Upper lobe of left lung (tissue), 6 donors: ENCODE data around the gene TSHZ2. TPM values are rescaled to one million over a fixed set of nuclear protein-coding genes. Genes with fewer than 3 reads are reported as not detected.
A peak's percentile ranks its signal among the peaks of the same experiment; 100 is the strongest.

ENCODE experiments used
- ATAC-seq, 2 donors: fragments of 200-7000 bp; cut with Tn5 transposase; one replicate each; pipeline ENCODE4 v1.9.1; 2022; ENCODE audit warnings: mild to moderate bottlenecking in 2 of 2, moderate library complexity in 2 of 2; ENCODE audit not compliant: low FRiP score in 2 of 2
- DNase-seq, 2 donors: peaks; one replicate each; pipeline ENCODE4 v3.0.0-alpha.2; 2019 to 2020
- H3K27ac ChIP-seq, 4 donors: fragments of 200-600 bp; sonication (generic); one replicate each; pipeline ENCODE4 v1.5.1; 2016 to 2019
- H3K27me3 ChIP-seq, 4 donors: fragments of 200-600 bp; sonication (generic); one replicate each; pipeline ENCODE4 v1.5.1; 2017 to 2019
- H3K36me3 ChIP-seq, 4 donors: fragments of 200-600 bp; sonication (generic); one replicate each; pipeline ENCODE4 v1.5.1; 2016 to 2019
- H3K4me1 ChIP-seq, 4 donors: fragments of 200-600 bp; sonication (generic); one replicate each; pipeline ENCODE4 v1.5.1; 2018 to 2019
- H3K4me3 ChIP-seq, 4 donors: fragments of 200-600 bp; sonication (generic); one replicate each; pipeline ENCODE4 v1.5.1; 2017 to 2019; ENCODE audit warnings: mild to moderate bottlenecking in 2 of 4, moderate library complexity in 1 of 4
- H3K9me3 ChIP-seq, 4 donors: fragments of 200-600 bp; sonication (generic); one replicate each; pipeline ENCODE4 v1.5.1; 2018 to 2019
- EP300 ChIP-seq, 4 donors: sonication (generic); formaldehyde crosslinking; IDR thresholded peaks; one replicate each; pipeline ENCODE4 v1.5.1; 2017; ENCODE audit warnings: antibody characterized with exemption in 4 of 4, control low read depth in 2 of 4
- POLR2A ChIP-seq, 4 donors: fragments of 450-650 bp; IDR thresholded peaks; one replicate each; pipeline ENCODE4 v1.5.1; 2016 to 2017; ENCODE audit warnings: antibody characterized with exemption in 4 of 4, mild to moderate bottlenecking in 2 of 4
- POLR2AphosphoS5 ChIP-seq, 2 donors: sonication (generic); formaldehyde crosslinking; IDR thresholded peaks; one replicate each; pipeline ENCODE4 v1.5.1; 2017; ENCODE audit warnings: antibody characterized with exemption in 2 of 2
- WGBS, 2 donors: methylation state at CpG; one replicate each; pipeline ENCODE4 v1.1.5; 2017 to 2018; 5-methylcytosine and 5-hydroxymethylcytosine counted together
- total RNA-seq, 6 donors: library from RNA; depleted of rRNA in 4 of 6; stranded (reverse); fragments of >200 nt in 4 of 6; gene quantifications; one replicate each; pipeline versions ENCODE4 v1.1.0 to v1.2.1, GENCODE V29; 2016 to 2021
- TF ChIP-seq, protein P1 (sequence below), 6 experiments: fragments of 450-650 bp in 4 of 6; fragments of 200-600 bp in 2 of 6; sonication (generic) in 2 of 6; IDR thresholded peaks; one replicate each; pipeline ENCODE4 v1.5.1; 2016 to 2019; ENCODE audit warnings: antibody characterized with exemption in 6 of 6
- donor health status: DM: no; HTN: no; CAD: no; lungs with moderate emphysema.
- donor health status: DM: no; HTN: yes; CAD: no; lungs with severe emphysema.

The TSHZ2 gene
- total RNA-seq, 6 donors from 2014 or later, result 1.8 to 10.0 (median 3.2) TPM

DNA sequence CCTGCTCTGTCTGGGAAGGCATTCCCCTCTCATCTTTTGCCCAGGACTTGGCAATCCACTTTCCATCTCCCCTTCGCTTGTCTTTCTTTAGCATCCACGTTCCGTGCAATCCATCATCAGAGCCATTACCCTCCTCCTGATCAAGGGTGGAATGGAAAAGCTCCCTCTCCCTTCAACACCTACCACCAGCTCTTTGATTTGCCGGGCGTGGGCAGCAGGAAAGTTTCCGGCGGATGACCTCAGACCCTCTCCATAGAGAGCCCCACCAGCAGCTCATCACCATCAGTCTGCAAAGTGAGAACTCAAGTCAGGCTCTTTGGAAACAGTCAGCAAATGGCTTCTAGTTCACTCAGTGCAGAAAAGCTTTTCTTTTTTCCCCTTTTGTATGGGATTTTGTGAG lies 76.2 kb downstream of the TSHZ2 start:
- Histone ChIP-seq H3K27ac (no peak overlapping the region), H3K27me3 (no peaks in the 10 kb centered on the region), H3K4me3 (no peak overlapping the region), H3K9me3 (no peaks in the 10 kb centered on the region), H3K36me3 (no peaks in the 10 kb centered on the region), H3K4me1 (no peaks in the 10 kb centered on the region)
- ATAC-seq (peak in 1 of 2 donors; percentile 28), DNase-seq (no peak)
- TF ChIP-seq, protein P1, sequence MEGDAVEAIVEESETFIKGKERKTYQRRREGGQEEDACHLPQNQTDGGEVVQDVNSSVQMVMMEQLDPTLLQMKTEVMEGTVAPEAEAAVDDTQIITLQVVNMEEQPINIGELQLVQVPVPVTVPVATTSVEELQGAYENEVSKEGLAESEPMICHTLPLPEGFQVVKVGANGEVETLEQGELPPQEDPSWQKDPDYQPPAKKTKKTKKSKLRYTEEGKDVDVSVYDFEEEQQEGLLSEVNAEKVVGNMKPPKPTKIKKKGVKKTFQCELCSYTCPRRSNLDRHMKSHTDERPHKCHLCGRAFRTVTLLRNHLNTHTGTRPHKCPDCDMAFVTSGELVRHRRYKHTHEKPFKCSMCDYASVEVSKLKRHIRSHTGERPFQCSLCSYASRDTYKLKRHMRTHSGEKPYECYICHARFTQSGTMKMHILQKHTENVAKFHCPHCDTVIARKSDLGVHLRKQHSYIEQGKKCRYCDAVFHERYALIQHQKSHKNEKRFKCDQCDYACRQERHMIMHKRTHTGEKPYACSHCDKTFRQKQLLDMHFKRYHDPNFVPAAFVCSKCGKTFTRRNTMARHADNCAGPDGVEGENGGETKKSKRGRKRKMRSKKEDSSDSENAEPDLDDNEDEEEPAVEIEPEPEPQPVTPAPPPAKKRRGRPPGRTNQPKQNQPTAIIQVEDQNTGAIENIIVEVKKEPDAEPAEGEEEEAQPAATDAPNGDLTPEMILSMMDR (IDR thresholded peaks at IDR 0.05), result no peak
- TF ChIP-seq EP300 (IDR thresholded peaks at IDR 0.05), result no peak
- TF ChIP-seq POLR2AphosphoS5 (IDR thresholded peaks at IDR 0.05), result no peak
- TF ChIP-seq POLR2A (IDR thresholded peaks at IDR 0.05), result no peak
- WGBS, 2 donors, result 61 to 66% methylated on average over 7 of the region's 7 CpGs

DNA sequence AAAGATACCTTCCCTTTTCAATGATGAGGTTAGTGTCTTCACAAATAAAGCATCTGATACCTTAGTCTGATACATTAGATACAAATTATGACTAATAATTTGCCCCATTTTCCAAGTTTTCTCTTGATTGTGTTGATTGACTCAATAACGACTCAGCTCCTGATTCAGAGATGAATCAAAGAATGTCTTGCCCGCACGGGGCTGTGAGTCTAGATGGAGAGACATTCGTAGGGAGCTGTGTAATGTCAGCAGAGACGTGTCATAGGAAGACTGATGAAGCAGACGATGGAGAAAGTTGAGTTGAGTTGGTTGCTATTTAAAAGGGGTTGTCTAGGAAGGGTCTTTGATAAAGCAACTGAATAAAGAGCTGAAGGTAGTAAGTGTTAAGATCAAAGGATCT lies 78.2 kb downstream of the TSHZ2 start:
- ATAC-seq, result no peak
- 75 to 87% methylated on average over 6 of the region's 6 CpGs for WGBS, 2 donors
- Histone ChIP-seq H3K4me3 (no peak overlapping the region), H3K36me3 (no peaks in the 10 kb centered on the region), H3K27me3 (no peaks in the 10 kb centered on the region), H3K4me1 (no peaks in the 10 kb centered on the region), H3K9me3 (no peaks in the 10 kb centered on the region), H3K27ac (no peak overlapping the region)
- TF ChIP-seq POLR2AphosphoS5 (IDR thresholded peaks at IDR 0.05) (no peak), EP300 (IDR thresholded peaks at IDR 0.05) (no peak), POLR2A (IDR thresholded peaks at IDR 0.05) (no peak)
- TF ChIP-seq, protein P1 (IDR thresholded peaks at IDR 0.05), result no peak
- DNase-seq, result no peak

DNA sequence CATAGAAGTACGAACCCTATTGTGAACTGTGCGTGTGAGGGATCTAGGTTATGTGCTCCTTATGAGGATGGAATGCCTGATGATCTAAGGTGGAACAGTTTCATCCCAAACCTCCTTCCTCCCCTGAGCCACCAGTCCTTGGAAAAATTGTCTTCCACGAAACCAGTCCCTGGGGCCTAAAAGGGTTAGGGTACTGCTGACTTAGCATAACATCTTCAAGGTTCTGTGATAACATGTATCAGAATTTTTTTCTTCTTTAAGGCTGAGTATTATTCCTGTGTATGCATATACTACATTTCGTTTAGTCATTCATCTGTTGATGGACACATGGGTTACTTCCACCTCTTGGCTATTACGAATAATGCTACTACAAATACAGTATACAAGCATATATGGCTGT lies 80.2 kb downstream of the TSHZ2 start:
- WGBS, 2 donors, result 89 to 95% methylated on average over 5 of the region's 5 CpGs
- H3K27ac ChIP-seq, result no peak overlapping the region
- ATAC-seq, result no peak
- H3K4me3 ChIP-seq, result no peak overlapping the region
- no peaks in the 10 kb centered on the region for H3K36me3 ChIP-seq
- H3K27me3 ChIP-seq, result no peaks in the 10 kb centered on the region
- H3K4me1 ChIP-seq, result no peaks in the 10 kb centered on the region
- no peak for DNase-seq
- no peak for TF ChIP-seq EP300 (IDR thresholded peaks at IDR 0.05)
- TF ChIP-seq POLR2AphosphoS5 (IDR thresholded peaks at IDR 0.05), result no peak
- no peak for TF ChIP-seq POLR2A (IDR thresholded peaks at IDR 0.05)
- TF ChIP-seq, protein P1 (IDR thresholded peaks at IDR 0.05), result no peak
- no peaks in the 10 kb centered on the region for H3K9me3 ChIP-seq

DNA sequence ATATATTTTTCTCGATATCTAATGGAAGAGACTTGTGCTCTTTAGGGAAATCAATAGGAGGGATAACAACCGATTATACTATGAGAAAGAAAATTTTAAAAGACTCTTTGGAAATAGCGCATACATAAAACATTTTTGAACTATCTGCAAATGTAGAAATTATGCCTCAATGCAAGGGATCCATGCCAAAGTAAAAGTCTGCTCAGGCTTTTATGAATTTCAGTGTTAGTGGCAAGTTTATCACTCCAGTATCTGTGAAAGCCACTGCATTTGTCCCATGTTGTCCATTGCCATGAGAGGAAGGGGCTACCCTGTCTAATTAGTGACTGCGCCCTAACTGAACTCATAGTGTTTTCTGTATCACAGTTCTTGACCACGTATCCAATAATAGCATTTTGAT lies 81.4 kb downstream of the TSHZ2 start:
- Histone ChIP-seq H3K36me3 (no peaks in the 10 kb centered on the region), H3K27me3 (no peaks in the 10 kb centered on the region), H3K27ac (no peak overlapping the region), H3K9me3 (no peaks in the 10 kb centered on the region), H3K4me1 (no peaks in the 10 kb centered on the region), H3K4me3 (no peak overlapping the region)
- DNase-seq (no peak), ATAC-seq (no peak)
- WGBS, 2 donors, result 90 to 94% methylated on average over 5 of the region's 5 CpGs
- TF ChIP-seq EP300 (IDR thresholded peaks at IDR 0.05), result no peak
- TF ChIP-seq, protein P1 (IDR thresholded peaks at IDR 0.05), result no peak
- TF ChIP-seq POLR2AphosphoS5 (IDR thresholded peaks at IDR 0.05), result no peak
- no peak for TF ChIP-seq POLR2A (IDR thresholded peaks at IDR 0.05)

DNA sequence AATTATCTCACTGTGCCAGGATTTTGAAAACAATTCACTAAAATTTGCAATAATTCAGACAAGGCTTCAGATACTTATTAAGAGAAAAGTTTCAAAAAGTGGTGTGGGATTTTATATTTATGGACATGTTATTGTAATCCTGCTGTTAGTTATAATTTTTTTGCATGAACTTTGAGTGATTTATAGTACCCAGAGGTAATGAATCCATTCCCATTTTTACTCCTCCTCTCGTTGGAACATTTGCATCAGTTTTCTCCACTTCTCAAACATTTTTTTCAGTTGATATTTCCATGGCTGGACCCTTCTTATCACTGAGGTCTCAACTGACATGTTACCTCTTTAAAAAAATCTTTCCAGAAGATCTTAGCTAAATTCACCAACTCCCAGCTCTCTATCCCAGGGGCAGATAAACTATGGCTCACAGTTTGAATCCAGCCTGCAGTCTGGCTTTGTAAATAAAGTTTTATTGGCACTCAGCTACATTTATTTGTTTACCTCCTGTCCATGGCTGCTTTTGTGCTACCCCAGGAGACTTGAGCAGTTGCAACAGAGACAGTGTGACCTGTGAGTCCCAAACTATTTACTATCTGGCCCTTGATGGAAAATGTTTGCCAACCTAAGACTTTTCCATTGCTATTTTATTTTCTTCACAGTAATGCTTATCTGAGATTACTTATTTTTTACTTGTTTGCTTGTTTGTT lies 83.4 kb downstream of the TSHZ2 start:
- 56 to 86% methylated on average over 1 of the region's 1 CpG for WGBS, 2 donors

More for the DNA sequence above, 83.4 kb downstream of the TSHZ2 start:
- H3K4me1 ChIP-seq, result no peaks in the 10 kb centered on the region
- ATAC-seq (no peak), DNase-seq (no peak)
- H3K4me3 ChIP-seq, result no peak overlapping the region
- H3K27me3 ChIP-seq, result no peaks in the 10 kb centered on the region
- TF ChIP-seq, protein P1 (IDR thresholded peaks at IDR 0.05), result no peak
- TF ChIP-seq POLR2A (IDR thresholded peaks at IDR 0.05), result no peak
- H3K9me3 ChIP-seq, result no peaks in the 10 kb centered on the region
- no peak overlapping the region for H3K27ac ChIP-seq
- H3K36me3 ChIP-seq, result no peaks in the 10 kb centered on the region
